Stimulated activated CD4-positive, alpha-beta T cell treated with anti-CD3 and anti-CD28 coated beads, TNF-alpha, amount 100 ng/mL, for 1 hour (primary cell): Measurements from ENCODE around the gene SLC35G4.
"Not testable (repeated sequence)": the region's sequence is repeated elsewhere in the genome, so short reads cannot be mapped to it uniquely, and the experiment has no call there.

ENCODE experiments used
- DNase-seq, 3 donors: peaks; one replicate each; pipeline ENCODE4 v3.0.0-alpha.2; 2020; ENCODE audit warnings: low read depth in 3 of 3, low spot score in 1 of 3

SLC35G4 gene

DNA sequence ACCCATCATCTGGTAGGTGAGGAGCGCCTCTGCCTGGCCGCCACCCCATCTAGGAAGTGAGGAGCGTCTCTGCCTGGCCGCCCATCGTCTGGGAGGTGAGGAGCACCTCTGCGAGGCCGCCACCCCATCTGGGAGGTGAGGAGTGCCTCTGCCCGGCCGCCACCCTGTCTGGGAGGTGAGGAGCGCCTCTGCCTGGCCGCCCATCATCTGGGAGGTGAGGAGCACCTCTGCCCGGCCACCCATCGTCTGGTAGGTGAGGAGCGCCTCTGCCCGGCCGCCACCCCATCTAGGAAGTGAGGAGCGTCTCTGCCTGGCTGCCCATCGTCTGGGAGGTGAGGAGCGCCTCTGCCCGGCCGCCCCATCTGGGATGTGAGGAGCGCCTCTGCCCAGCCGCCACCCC, 4.2 kb downstream of the SLC35G4 start:
- DNase-seq = not testable (repeated sequence)

DNA sequence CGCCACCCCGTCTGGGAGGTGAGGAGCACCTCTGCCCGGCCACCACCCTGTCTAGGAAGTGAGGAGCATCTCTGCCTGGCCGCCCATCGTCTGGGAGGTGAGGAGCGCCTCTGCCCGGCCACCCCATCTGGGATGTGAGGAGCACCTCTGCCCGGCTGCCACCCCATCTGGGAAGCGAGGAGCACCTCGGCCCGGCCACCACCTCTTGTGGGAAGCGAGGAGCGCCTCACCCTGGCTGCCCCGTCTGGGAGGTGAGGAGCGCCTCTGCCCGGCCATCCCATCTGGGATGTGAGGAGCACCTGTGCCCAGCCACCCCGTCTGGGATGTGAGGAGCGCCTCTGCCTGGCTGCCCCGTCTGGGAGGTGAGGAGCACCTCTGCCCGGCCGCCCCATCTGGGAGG, 4.6 kb downstream of the SLC35G4 start:
- not testable (repeated sequence) for DNase-seq

DNA sequence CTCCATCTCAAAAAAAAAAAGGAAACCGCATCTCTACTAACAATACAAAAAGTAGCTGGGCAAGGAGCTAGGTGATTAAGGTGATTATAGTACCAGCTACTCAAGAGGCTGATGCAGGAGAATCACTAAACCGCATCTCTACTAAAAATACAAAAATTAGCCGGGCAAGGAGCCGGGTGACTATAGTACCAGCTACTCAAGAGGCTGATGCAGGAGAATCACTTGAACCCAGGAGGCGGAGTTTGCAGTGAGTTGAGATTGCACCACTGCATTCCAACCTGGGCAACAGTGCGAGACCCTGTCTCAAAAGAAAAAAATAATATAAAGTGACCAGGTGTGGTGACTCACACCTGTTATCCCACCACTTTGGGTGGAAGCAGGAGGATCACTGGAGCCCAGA, 5.6 kb downstream of the SLC35G4 start:
- not testable (repeated sequence) for DNase-seq

DNA sequence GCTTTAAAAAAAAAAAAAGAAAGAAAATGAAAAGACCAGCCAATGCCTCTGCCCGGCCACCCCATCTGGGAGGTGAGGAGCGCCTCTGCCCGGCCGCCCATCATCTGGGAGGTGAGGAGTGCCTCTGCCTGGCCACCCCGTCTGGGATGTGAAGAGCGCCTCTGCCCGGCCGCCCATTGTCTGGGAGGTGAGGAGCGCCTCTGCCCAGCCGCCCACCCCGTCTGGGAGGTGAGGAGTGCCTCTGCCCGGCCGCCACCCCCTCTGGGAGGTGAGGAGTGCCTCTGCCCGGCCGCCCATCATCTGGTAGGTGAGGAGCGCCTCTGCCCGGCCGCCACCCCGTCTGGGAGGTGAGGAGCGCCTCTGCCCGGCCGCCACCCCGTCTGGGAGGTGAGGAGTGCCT, 37.9 kb downstream of the SLC35G4 start:
- not testable (repeated sequence) for DNase-seq

DNA sequence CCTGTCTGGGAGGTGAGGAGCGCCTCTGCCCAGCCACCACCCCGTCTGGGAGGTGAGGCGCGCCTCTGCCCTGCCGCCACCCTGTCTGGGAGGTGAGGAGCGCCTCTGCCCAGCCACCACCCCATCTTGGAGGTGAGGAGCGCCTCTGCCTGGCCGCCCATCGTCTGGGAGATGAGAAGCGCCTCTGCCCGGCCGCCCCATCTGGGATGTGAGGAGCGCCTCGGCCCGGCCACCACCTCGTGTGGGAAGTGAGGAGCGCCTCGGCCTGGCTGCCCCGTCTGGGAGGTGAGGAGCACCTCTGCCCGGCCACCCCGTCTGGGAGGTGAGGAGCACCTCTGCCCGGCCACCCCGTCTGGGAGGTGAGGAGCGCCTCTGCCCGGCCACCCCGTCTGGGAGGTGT, 38.4 kb downstream of the SLC35G4 start:
- DNase-seq = not testable (repeated sequence)

DNA sequence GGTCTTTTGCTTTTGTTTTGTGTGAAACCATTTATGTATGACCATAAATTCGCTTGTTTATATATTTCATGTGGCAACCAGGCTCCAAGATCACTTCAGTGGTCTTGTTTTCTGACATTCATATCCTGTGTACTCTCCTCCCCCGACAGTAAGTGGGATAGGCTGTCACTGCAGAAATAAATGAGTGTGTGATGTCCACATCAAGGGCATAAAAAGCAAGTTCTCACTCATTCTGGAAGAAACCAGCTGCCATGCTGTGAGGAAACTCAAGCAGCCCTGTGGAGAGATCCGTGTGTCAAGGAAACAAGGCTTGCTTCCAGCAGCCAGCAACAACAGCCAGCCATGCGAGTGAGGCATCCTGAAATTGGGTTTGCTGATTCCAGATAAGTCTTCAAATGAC, 40.4 kb downstream of the SLC35G4 start:
- no peak for DNase-seq

DNA sequence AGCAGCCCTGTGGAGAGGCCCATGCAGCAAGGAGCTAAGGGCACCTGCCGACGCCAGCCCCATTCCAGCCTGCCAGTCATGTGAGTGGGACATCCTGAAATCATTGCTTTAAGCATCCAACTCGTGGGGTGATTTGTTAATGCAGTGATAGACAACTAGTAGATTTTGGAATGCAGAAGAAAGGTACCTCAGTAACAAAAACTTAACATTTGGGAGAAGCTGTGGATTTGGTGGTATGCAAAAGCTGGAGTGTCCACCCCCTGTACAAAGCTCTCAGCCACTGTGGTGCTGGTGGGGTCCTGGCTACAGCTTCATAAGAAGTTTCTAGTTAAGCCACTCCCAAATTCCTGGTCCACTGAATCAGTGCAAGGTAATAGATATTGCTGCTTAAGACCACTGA, 42.5 kb downstream of the SLC35G4 start:
- no peak for DNase-seq

DNA sequence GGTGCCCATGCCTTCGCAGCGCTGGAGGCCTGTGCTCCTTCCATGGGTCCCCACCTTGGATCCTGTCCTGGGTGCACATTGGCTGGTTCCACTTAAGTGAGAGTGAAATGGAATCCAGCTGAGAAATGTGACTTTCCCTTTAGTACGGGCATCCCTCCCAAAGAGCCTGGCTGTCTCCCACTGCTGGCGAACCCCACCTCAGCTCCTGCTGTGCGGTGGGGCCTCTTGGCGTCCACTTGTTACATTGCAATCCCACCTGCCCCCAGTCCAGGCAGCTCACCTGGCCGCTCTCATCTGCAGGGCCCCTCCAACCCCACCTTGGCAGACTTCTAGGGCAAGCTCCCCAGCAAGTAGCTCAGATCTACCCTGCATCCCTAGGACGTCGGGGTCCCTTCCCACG, 44.1 kb downstream of the SLC35G4 start:
- no peak for DNase-seq

DNA sequence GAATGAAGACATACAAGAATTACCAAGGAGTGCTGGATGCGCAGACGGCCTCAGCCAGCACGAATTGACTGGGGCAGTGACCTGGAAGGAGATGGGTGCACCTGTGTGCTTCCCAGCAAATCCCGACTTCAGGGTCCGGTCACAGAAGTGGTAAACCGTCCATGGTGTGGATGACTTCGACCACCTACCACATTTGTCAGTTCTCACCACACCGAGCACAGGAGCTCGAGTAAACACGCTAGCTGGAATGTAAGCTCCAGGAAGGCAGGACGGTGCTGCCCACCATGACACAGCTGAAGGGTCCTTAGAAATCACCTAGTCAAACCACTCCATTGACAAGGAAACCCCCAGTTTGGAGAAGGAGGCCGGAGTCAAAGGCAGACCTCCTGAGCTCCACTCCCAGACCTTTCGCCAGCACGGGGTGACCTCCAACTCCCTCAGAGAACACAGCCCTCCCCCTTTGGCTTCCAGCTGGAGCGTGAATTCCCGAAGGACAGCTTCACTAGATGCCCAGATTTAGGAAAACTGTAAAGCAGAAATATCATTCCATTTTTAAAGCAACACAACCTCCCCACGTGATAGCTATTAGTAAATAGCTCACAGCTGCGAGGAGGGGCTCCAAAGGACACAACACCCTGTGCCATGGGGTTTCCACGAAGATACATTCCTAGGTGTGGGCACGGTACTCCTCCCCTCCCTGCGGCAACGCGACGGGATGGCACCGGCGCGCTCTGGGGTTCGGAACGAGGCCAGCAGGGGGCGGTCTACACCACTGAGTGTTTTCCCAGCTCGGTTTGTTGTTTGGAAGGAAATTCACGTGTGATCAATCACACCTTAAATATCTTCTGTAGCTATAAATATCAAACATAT, 45.6 kb downstream of the SLC35G4 start:
- DNase-seq = peak in 1 of 3 donors; percentile 27

DNA sequence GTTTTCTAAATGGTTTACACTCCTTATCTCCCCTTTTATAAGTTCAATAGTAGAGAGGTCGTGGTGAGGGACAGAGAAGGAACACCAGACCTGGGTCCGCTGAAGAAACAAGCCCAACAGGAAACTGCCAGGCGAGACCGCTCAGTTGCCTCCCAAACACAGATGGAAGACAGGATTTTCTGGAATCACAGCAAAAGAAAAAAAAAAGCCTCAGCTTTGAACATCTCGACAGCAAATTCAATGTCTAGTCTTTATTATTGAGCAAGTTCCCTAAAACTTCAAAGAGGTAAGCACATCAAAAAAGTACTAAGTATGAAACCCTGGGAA, 46.2 kb downstream of the SLC35G4 start:
- DNase-seq = no peak

DNA sequence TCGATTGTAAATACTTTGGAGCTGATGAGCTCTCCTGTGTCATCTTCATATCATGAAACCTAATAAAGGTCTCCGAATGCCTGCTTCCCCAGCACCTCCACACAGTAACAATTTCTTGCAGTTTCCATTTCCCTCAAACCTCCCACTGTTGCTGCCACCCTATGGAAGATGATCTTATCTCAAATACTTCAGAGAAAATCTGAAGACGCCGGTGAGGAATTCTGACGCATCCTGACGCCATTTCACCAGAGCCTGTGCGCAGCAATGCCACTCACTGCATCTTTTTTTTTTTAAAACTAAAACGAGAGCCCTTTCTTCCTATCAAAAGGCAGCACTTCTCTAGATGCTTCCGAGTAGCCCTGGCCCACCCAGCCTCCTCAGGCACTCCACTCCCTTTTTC, 47.8 kb downstream of the SLC35G4 start:
- no peak for DNase-seq

DNA sequence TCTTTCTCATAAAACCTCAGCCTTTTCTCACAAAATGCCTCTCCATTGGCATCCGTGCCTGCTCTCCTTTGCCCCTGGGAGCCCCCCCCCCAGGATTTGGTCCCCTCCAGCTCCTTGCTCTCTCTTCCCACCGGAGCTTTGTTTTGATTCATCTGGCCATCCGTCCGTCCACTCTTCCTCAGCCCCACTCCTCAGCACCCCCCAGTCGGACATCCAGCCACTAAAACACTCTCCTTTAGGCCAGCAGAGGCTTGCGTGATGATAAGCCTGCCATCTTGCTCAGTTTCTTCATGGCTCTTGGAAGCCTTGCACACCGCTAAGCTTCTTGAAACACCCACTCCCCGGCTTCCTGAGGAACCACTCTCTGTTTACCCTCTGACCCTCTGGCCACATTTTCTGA, 48.2 kb downstream of the SLC35G4 start:
- DNase-seq = no peak

DNA sequence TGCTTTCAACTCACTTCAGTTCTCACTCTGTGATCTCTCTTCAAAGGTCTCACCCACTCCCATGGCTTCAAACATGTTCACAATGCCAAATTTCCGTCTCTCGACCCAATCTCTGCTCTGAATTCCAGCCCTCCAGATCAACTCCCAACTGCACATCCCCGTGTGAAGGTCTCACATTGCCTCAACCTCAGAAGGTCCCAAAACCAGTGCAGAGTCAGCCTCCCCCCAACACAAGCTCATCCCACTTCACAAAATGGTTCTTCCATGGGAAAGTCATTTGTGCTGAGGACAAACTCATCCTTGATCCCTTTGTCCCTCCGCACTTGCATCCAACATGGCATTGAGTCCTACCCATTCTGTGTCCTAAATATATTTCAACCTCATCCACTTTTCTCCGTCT, 48.6 kb downstream of the SLC35G4 start:
- no peak for DNase-seq

DNA sequence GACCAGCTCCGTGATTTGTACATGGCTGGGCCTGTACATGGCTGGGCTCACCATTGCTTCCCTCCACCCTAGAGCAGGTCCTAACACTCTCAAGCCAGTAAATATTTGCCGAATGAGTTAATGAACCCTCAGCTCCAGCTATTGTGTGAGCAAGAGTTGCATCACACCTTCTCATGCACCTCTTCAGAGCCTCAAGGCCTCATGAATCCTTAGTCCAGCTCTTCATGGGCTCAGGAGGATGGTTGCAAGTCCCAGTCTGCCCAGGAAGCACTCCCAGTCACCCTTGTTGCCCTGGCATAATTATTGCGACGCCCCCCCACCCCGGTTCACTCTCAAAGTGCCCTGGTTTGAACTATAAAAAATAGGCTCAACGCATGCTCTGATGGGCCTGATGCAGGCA, 49.6 kb downstream of the SLC35G4 start:
- DNase-seq = no peak
